Stimulated activated naive CD8-positive, alpha-beta T cell treated with anti-CD3 and anti-CD28 coated beads, Interleukin-15, amount 100 ng/mL, for 72 hours (primary cell): ENCODE data around the gene RPS3.
"Not testable (repeated sequence)": the region's sequence is repeated elsewhere in the genome, so short reads cannot be mapped to it uniquely, and the experiment has no call there.

ENCODE experiments used
- ATAC-seq: fragments of 150-1000 bp; cut with Tn5 transposase; 2 replicates; pipeline ENCODE4 v1.10.0; 2021; ENCODE audit warnings: mild to moderate bottlenecking, moderate library complexity
- DNase-seq, 2 donors: peaks; one replicate each; pipeline ENCODE4 v3.0.0; 2021 to 2022
- H3K27ac Mint-ChIP-seq, 2 donors: one replicate each; pipeline ENCODE4 v1.8.0; 2022; ENCODE audit warnings: mild to moderate bottlenecking in 2 of 2, mixed read lengths in 2 of 2, moderate library complexity in 2 of 2
- H3K27me3 Mint-ChIP-seq: one replicate; pipeline ENCODE4 v1.8.0; 2022; ENCODE audit warnings: mixed read lengths
- H3K4me1 Mint-ChIP-seq: one replicate; pipeline ENCODE4 v1.8.0; 2022; ENCODE audit warnings: mild to moderate bottlenecking, mixed read lengths
- H3K4me3 Mint-ChIP-seq, 2 donors: one replicate each; pipeline ENCODE4 v1.8.0; 2022; ENCODE audit warnings: mild to moderate bottlenecking in 2 of 2, mixed read lengths in 2 of 2, moderate library complexity in 1 of 2
- H3K9me3 Mint-ChIP-seq, 2 donors: one replicate each; pipeline ENCODE4 v1.8.0; 2022; ENCODE audit warnings: mixed read lengths in 2 of 2

The RPS3 gene

GRCh38 chr11:75389925-75390324 lies 9.4 kb upstream of the RPS3 start:
- H3K4me1 Mint-ChIP-seq = peaks cover 8% of the 10 kb centered on the region
- peaks cover 15% of the 10 kb centered on the region for H3K27me3 Mint-ChIP-seq
- no peaks in the 10 kb centered on the region for H3K9me3 Mint-ChIP-seq
- no peak overlapping the region for H3K27ac Mint-ChIP-seq
- no peak for ATAC-seq
- no peak for DNase-seq
- H3K4me3 Mint-ChIP-seq = no peak overlapping the region

GRCh38 chr11:75394085-75394840 lies 5.1 kb upstream of the RPS3 start:
- ATAC-seq = peak; percentile 45
- H3K4me1 Mint-ChIP-seq = peaks cover 12% of the 10 kb centered on the region
- no peak for DNase-seq
- no peak overlapping the region for H3K4me3 Mint-ChIP-seq
- peak overlapping the region in 1 of 2 donors; percentile 46 for H3K27ac Mint-ChIP-seq
- H3K27me3 Mint-ChIP-seq = peaks cover 8% of the 10 kb centered on the region
- H3K9me3 Mint-ChIP-seq = no peaks in the 10 kb centered on the region

- Mint-ChIP-seq H3K27ac (peak overlapping the region; percentile 99 to 100), H3K27me3 (peaks cover 8% of the 10 kb centered on the region), H3K4me3 (peak overlapping the region; percentile 93 to 97), H3K4me1 (peaks cover 52% of the 10 kb centered on the region), H3K9me3 (no peaks in the 10 kb centered on the region)
- DNase-seq (no peak), ATAC-seq (peak; percentile 19)
Observed at GRCh38 chr11:75398906-75399305, 412 bp upstream of the RPS3 start.

GRCh38 chr11:75400146-75400865 lies 988 bp downstream of the RPS3 start:
- peak overlapping the region; percentile 93 to 97 for H3K4me3 Mint-ChIP-seq
- peak overlapping the region; percentile 99 to 100 for H3K27ac Mint-ChIP-seq
- H3K9me3 Mint-ChIP-seq = no peaks in the 10 kb centered on the region
- peaks cover 59% of the 10 kb centered on the region for H3K4me1 Mint-ChIP-seq
- ATAC-seq = peak; percentile 34
- no peak for DNase-seq
- no peaks in the 10 kb centered on the region for H3K27me3 Mint-ChIP-seq

GRCh38 chr11:75402002-75402773 lies 2.9 kb downstream of the RPS3 start:
- Mint-ChIP-seq H3K9me3 (no peaks in the 10 kb centered on the region), H3K27ac (peak overlapping the region; percentile 40 to 94), H3K27me3 (no peaks in the 10 kb centered on the region), H3K4me1 (peaks cover 63% of the 10 kb centered on the region), H3K4me3 (peak overlapping the region; percentile 93 to 97)
- no peak for DNase-seq
- ATAC-seq = no peak

- peak overlapping the region; percentile 93 to 97 for H3K4me3 Mint-ChIP-seq
- H3K27ac Mint-ChIP-seq = peak overlapping the region; percentile 40 to 94
- ATAC-seq (no peak), DNase-seq (no peak)
- peaks cover 68% of the 10 kb centered on the region for H3K4me1 Mint-ChIP-seq
- H3K9me3 Mint-ChIP-seq = no peaks in the 10 kb centered on the region
- no peaks in the 10 kb centered on the region for H3K27me3 Mint-ChIP-seq
Observed at GRCh38 chr11:75403037-75403436, 3.7 kb downstream of the RPS3 start.

- ATAC-seq (no peak), DNase-seq (no peak)
- peak overlapping the region in 1 of 2 donors; percentile 33 for H3K4me3 Mint-ChIP-seq
- H3K9me3 Mint-ChIP-seq = no peaks in the 10 kb centered on the region
- no peaks in the 10 kb centered on the region for H3K27me3 Mint-ChIP-seq
- H3K4me1 Mint-ChIP-seq = peaks cover 66% of the 10 kb centered on the region
- H3K27ac Mint-ChIP-seq = peak overlapping the region; percentile 93 to 94
Observed at GRCh38 chr11:75403983-75404658, 4.8 kb downstream of the RPS3 start.

GRCh38 chr11:75406338-75406777 lies 7.0 kb downstream of the RPS3 start:
- DNase-seq (no peak), ATAC-seq (no peak)
- Mint-ChIP-seq H3K4me3 (no peak overlapping the region), H3K4me1 (peaks cover 49% of the 10 kb centered on the region), H3K9me3 (no peaks in the 10 kb centered on the region), H3K27me3 (no peaks in the 10 kb centered on the region), H3K27ac (peak overlapping the region in 1 of 2 donors; percentile 19)

- no peak for ATAC-seq
- no peak overlapping the region for H3K4me3 Mint-ChIP-seq
- H3K4me1 Mint-ChIP-seq = peaks cover 24% of the 10 kb centered on the region
Observed at GRCh38 chr11:75408957-75409219, 9.6 kb downstream of the RPS3 start.

GRCh38 chr11:75409971-75410370 lies 10.7 kb downstream of the RPS3 start:
- H3K4me3 Mint-ChIP-seq, H3K9me3 Mint-ChIP-seq, H3K27me3 Mint-ChIP-seq, ATAC-seq, DNase-seq, H3K27ac Mint-ChIP-seq: not testable (repeated sequence)
- peaks cover 13% of the 10 kb centered on the region for H3K4me1 Mint-ChIP-seq

More at GRCh38 chr11:75408957-75409219, 9.6 kb downstream of the RPS3 start:
- DNase-seq = no peak
- Mint-ChIP-seq H3K27me3 (no peaks in the 10 kb centered on the region), H3K9me3 (no peaks in the 10 kb centered on the region), H3K27ac (no peak overlapping the region)

- ATAC-seq, H3K27me3 Mint-ChIP-seq, H3K4me1 Mint-ChIP-seq: not testable (repeated sequence)
Observed at GRCh38 chr11:75413146-75413545, 13.8 kb downstream of the RPS3 start.

GRCh38 chr11:75413864-75414263 lies 14.5 kb downstream of the RPS3 start:
- ATAC-seq = no peak
- Mint-ChIP-seq H3K27me3 (no peaks in the 10 kb centered on the region), H3K27ac (no peak overlapping the region), H3K9me3 (no peaks in the 10 kb centered on the region), H3K4me3 (no peak overlapping the region), H3K4me1 (no peaks in the 10 kb centered on the region)
- no peak for DNase-seq

More at GRCh38 chr11:75413146-75413545, 13.8 kb downstream of the RPS3 start:
- peak overlapping the region in 1 of 2 donors; percentile 6 for H3K27ac Mint-ChIP-seq
- not testable (repeated sequence) for H3K9me3 Mint-ChIP-seq, DNase-seq, H3K4me3 Mint-ChIP-seq

GRCh38 chr11:75420224-75421034 lies 21.1 kb downstream of the RPS3 start:
- no peaks in the 10 kb centered on the region for H3K9me3 Mint-ChIP-seq
- H3K4me3 Mint-ChIP-seq = no peak overlapping the region
- H3K27ac Mint-ChIP-seq = no peak overlapping the region
- H3K4me1 Mint-ChIP-seq = no peaks in the 10 kb centered on the region
- H3K27me3 Mint-ChIP-seq = no peaks in the 10 kb centered on the region
- DNase-seq (no peak), ATAC-seq (no peak)

GRCh38 chr11:75421035-75421602 lies 21.8 kb downstream of the RPS3 start:
- ATAC-seq (no peak), DNase-seq (no peak)
- Mint-ChIP-seq H3K4me1 (no peaks in the 10 kb centered on the region), H3K27ac (peak overlapping the region in 1 of 2 donors; percentile 78), H3K9me3 (no peaks in the 10 kb centered on the region), H3K27me3 (no peaks in the 10 kb centered on the region), H3K4me3 (no peak overlapping the region)
